Measurements from ENCODE around the gene SYTL2.
"Not testable (repeated sequence)": the region's sequence is repeated elsewhere in the genome, so short reads cannot be mapped to it uniquely, and the experiment has no call there.

SYTL2 gene

GRCh38 chr11:85682330-85683305 is 128.3 kb downstream of the SYTL2 start:
- DNase-seq, result no peak

GRCh38 chr11:85680897-85681296 is 130.0 kb downstream of the SYTL2 start:
- DNase-seq, result no peak

GRCh38 chr11:85679576-85679975 is 131.4 kb downstream of the SYTL2 start:
- no peak for DNase-seq

- no peak for DNase-seq
Measured at GRCh38 chr11:85673393-85673792, 137.5 kb downstream of the SYTL2 start.

- no peak for DNase-seq
Measured at GRCh38 chr11:85672105-85672902, 138.6 kb downstream of the SYTL2 start.

- not testable (repeated sequence) for DNase-seq
Measured at GRCh38 chr11:85670949-85671663, 139.8 kb downstream of the SYTL2 start.

- no peak for DNase-seq
Measured at GRCh38 chr11:85668157-85668556, 142.8 kb downstream of the SYTL2 start.

GRCh38 chr11:85666687-85667086 is 144.3 kb downstream of the SYTL2 start:
- DNase-seq, result no peak

GRCh38 chr11:85665733-85666132 is 145.2 kb downstream of the SYTL2 start:
- DNase-seq, result no peak

- DNase-seq, result peak; percentile 81
Measured at GRCh38 chr11:85664615-85665481, 146.1 kb downstream of the SYTL2 start, which contains the start of gene CREBZF. Gene CREBZF, minus strand, starts transcription at chr11:85665129. Its CDS starts 254 bp downstream, at chr11:85664875.

- no peak for DNase-seq
Measured at GRCh38 chr11:85663753-85664614, 147.0 kb downstream of the SYTL2 start.

- no peak for DNase-seq
Measured at GRCh38 chr11:85663080-85663752, 147.7 kb downstream of the SYTL2 start.

- DNase-seq, result no peak
Measured at GRCh38 chr11:85661972-85662664, 148.8 kb downstream of the SYTL2 start.

GRCh38 chr11:85658180-85658579 is 152.8 kb downstream of the SYTL2 start:
- no peak for DNase-seq

- DNase-seq, result no peak
Measured at GRCh38 chr11:85656777-85657176, 154.2 kb downstream of the SYTL2 start.

GRCh38 chr11:85654343-85654742 is 156.6 kb downstream of the SYTL2 start:
- not testable (repeated sequence) for DNase-seq

GRCh38 chr11:85652786-85653447 is 158.0 kb downstream of the SYTL2 start:
- no peak for DNase-seq

- no peak for DNase-seq
Measured at GRCh38 chr11:85651118-85651517, 159.8 kb downstream of the SYTL2 start.
